ENCODE data around the gene IDI1. TPM values are rescaled to one million over a fixed set of nuclear protein-coding genes. Genes with fewer than 3 reads are reported as not detected.

Gene IDI1
- polyA plus RNA-seq, 4 donors, result 37.8 to 79.5 (median 58.1) TPM

- no peaks in the 10 kb centered on the region for H3K27me3 ChIP-seq (ENCODE audit: control insufficient read depth in 3 of 3, insufficient read depth in 3 of 3, low read length in 3 of 3)
- H3K9me3 ChIP-seq (ENCODE audit: control insufficient read depth in 2 of 2, insufficient read depth in 1 of 2, low read depth in 1 of 2, low read length in 1 of 2), result peaks cover 0 to 20% of the 10 kb centered on the region in 2 donors
- WGBS, 3 donors, result 95 to 99% (median 96%) methylated on average over 9 of the region's 9 CpGs
- no peak overlapping the region for H3K4me3 ChIP-seq (ENCODE audit: low read depth in 1 of 3, low read length in 3 of 3)
- peaks cover 28 to 72% (median 32%) of the 10 kb centered on the region in 3 donors for H3K36me3 ChIP-seq (ENCODE audit: control insufficient read depth in 3 of 3, insufficient read depth in 2 of 3, low read depth in 1 of 3, low read length in 3 of 3)
- DNase-seq, result no peak
- FAIRE-seq, result no peak
- H3K27ac ChIP-seq (ENCODE audit: low read depth in 1 of 3, low read length in 2 of 3), result no peak overlapping the region
- no peaks in the 10 kb centered on the region for H3K4me1 ChIP-seq (ENCODE audit: control insufficient read depth in 3 of 3, insufficient read depth in 2 of 3, low read depth in 1 of 3, low read length in 2 of 3)
Observed at GRCh38 chr10:1003884-1004670, 44.8 kb downstream of the IDI1 start.

GRCh38 chr10:1002425-1003006, 46.4 kb downstream of the IDI1 start:
- H3K36me3 ChIP-seq (ENCODE audit: control insufficient read depth in 3 of 3, insufficient read depth in 2 of 3, low read depth in 1 of 3, low read length in 3 of 3), result peaks cover 29 to 76% (median 38%) of the 10 kb centered on the region in 3 donors

GRCh38 chr10:997266-998022, 51.5 kb downstream of the IDI1 start:
- FAIRE-seq, result no peak
- no peak overlapping the region for H3K27ac ChIP-seq (ENCODE audit: low read depth in 1 of 3, low read length in 2 of 3)
- H3K4me1 ChIP-seq (ENCODE audit: control insufficient read depth in 3 of 3, insufficient read depth in 2 of 3, low read depth in 1 of 3, low read length in 2 of 3), result no peaks in the 10 kb centered on the region
- H3K9me3 ChIP-seq (ENCODE audit: control insufficient read depth in 2 of 2, insufficient read depth in 1 of 2, low read depth in 1 of 2, low read length in 1 of 2), result peaks cover 0 to 10% of the 10 kb centered on the region in 2 donors
- H3K27me3 ChIP-seq (ENCODE audit: control insufficient read depth in 3 of 3, insufficient read depth in 3 of 3, low read length in 3 of 3), result no peaks in the 10 kb centered on the region
- H3K36me3 ChIP-seq (ENCODE audit: control insufficient read depth in 3 of 3, insufficient read depth in 2 of 3, low read depth in 1 of 3, low read length in 3 of 3), result peaks cover 19 to 73% (median 23%) of the 10 kb centered on the region in 3 donors
- no peak for DNase-seq
- 84 to 91% (median 88%) methylated on average over 19 of the region's 19 CpGs for WGBS, 3 donors
- H3K4me3 ChIP-seq (ENCODE audit: low read depth in 1 of 3, low read length in 3 of 3), result no peak overlapping the region

More at GRCh38 chr10:1002425-1003006, 46.4 kb downstream of the IDI1 start:
- no peak overlapping the region for H3K27ac ChIP-seq (ENCODE audit: low read depth in 1 of 3, low read length in 2 of 3)
- H3K27me3 ChIP-seq (ENCODE audit: control insufficient read depth in 3 of 3, insufficient read depth in 3 of 3, low read length in 3 of 3), result no peaks in the 10 kb centered on the region
- FAIRE-seq (no peak), DNase-seq (no peak)
- H3K9me3 ChIP-seq (ENCODE audit: control insufficient read depth in 2 of 2, insufficient read depth in 1 of 2, low read depth in 1 of 2, low read length in 1 of 2), result peaks cover 0 to 20% of the 10 kb centered on the region in 2 donors
- WGBS, 3 donors, result 95 to 99% (median 99%) methylated on average over 5 of the region's 5 CpGs
- no peak overlapping the region for H3K4me3 ChIP-seq (ENCODE audit: low read depth in 1 of 3, low read length in 3 of 3)
- no peaks in the 10 kb centered on the region for H3K4me1 ChIP-seq (ENCODE audit: control insufficient read depth in 3 of 3, insufficient read depth in 2 of 3, low read depth in 1 of 3, low read length in 2 of 3)

GRCh38 chr10:996031-996430, 52.9 kb downstream of the IDI1 start:
- WGBS, 3 donors, result 96 to 97% (median 96%) methylated on average over 12 of the region's 12 CpGs

GRCh38 chr10:995559-995926, 53.4 kb downstream of the IDI1 start:
- no peak overlapping the region for H3K27ac ChIP-seq (ENCODE audit: low read depth in 1 of 3, low read length in 2 of 3)
- FAIRE-seq (no peak), DNase-seq (no peak)
- WGBS, 3 donors, result 95 to 97% (median 97%) methylated on average over 7 of the region's 7 CpGs
- H3K36me3 ChIP-seq (ENCODE audit: control insufficient read depth in 3 of 3, insufficient read depth in 2 of 3, low read depth in 1 of 3, low read length in 3 of 3), result peaks cover 15 to 66% (median 18%) of the 10 kb centered on the region in 3 donors
- H3K4me3 ChIP-seq (ENCODE audit: low read depth in 1 of 3, low read length in 3 of 3), result no peak overlapping the region
- peaks cover 0 to 2% of the 10 kb centered on the region in 2 donors for H3K9me3 ChIP-seq (ENCODE audit: control insufficient read depth in 2 of 2, insufficient read depth in 1 of 2, low read depth in 1 of 2, low read length in 1 of 2)
- peaks cover 0 to 5% (median 0%) of the 10 kb centered on the region in 3 donors for H3K4me1 ChIP-seq (ENCODE audit: control insufficient read depth in 3 of 3, insufficient read depth in 2 of 3, low read depth in 1 of 3, low read length in 2 of 3)
- no peaks in the 10 kb centered on the region for H3K27me3 ChIP-seq (ENCODE audit: control insufficient read depth in 3 of 3, insufficient read depth in 3 of 3, low read length in 3 of 3)

More at GRCh38 chr10:996031-996430, 52.9 kb downstream of the IDI1 start:
- H3K27ac ChIP-seq (ENCODE audit: low read depth in 1 of 3, low read length in 2 of 3), result no peak overlapping the region
- peaks cover 0 to 4% of the 10 kb centered on the region in 2 donors for H3K9me3 ChIP-seq (ENCODE audit: control insufficient read depth in 2 of 2, insufficient read depth in 1 of 2, low read depth in 1 of 2, low read length in 1 of 2)
- no peak for DNase-seq
- no peaks in the 10 kb centered on the region for H3K27me3 ChIP-seq (ENCODE audit: control insufficient read depth in 3 of 3, insufficient read depth in 3 of 3, low read length in 3 of 3)
- no peaks in the 10 kb centered on the region for H3K4me1 ChIP-seq (ENCODE audit: control insufficient read depth in 3 of 3, insufficient read depth in 2 of 3, low read depth in 1 of 3, low read length in 2 of 3)
- no peak overlapping the region for H3K4me3 ChIP-seq (ENCODE audit: low read depth in 1 of 3, low read length in 3 of 3)
- H3K36me3 ChIP-seq (ENCODE audit: control insufficient read depth in 3 of 3, insufficient read depth in 2 of 3, low read depth in 1 of 3, low read length in 3 of 3), result peaks cover 15 to 65% (median 20%) of the 10 kb centered on the region in 3 donors
- FAIRE-seq, result no peak

GRCh38 chr10:994836-995558, 53.9 kb downstream of the IDI1 start:
- peaks cover 15 to 61% (median 17%) of the 10 kb centered on the region in 3 donors for H3K36me3 ChIP-seq (ENCODE audit: control insufficient read depth in 3 of 3, insufficient read depth in 2 of 3, low read depth in 1 of 3, low read length in 3 of 3)
- no peak overlapping the region for H3K27ac ChIP-seq (ENCODE audit: low read depth in 1 of 3, low read length in 2 of 3)
- WGBS, 3 donors, result 95% methylated on average over 6 of the region's 6 CpGs
- no peaks in the 10 kb centered on the region for H3K27me3 ChIP-seq (ENCODE audit: control insufficient read depth in 3 of 3, insufficient read depth in 3 of 3, low read length in 3 of 3)
- no peak for DNase-seq
- H3K4me1 ChIP-seq (ENCODE audit: control insufficient read depth in 3 of 3, insufficient read depth in 2 of 3, low read depth in 1 of 3, low read length in 2 of 3), result peaks cover 0 to 5% (median 0%) of the 10 kb centered on the region in 3 donors
- no peaks in the 10 kb centered on the region for H3K9me3 ChIP-seq (ENCODE audit: control insufficient read depth in 2 of 2, insufficient read depth in 1 of 2, low read depth in 1 of 2, low read length in 1 of 2)
- no peak for FAIRE-seq
- H3K4me3 ChIP-seq (ENCODE audit: low read depth in 1 of 3, low read length in 3 of 3), result no peak overlapping the region

- H3K27me3 ChIP-seq (ENCODE audit: control insufficient read depth in 3 of 3, insufficient read depth in 3 of 3, low read length in 3 of 3), result no peaks in the 10 kb centered on the region
- DNase-seq (no peak), FAIRE-seq (no peak)
- no peak overlapping the region for H3K27ac ChIP-seq (ENCODE audit: low read depth in 1 of 3, low read length in 2 of 3)
- H3K4me3 ChIP-seq (ENCODE audit: low read depth in 1 of 3, low read length in 3 of 3), result no peak overlapping the region
- H3K9me3 ChIP-seq (ENCODE audit: control insufficient read depth in 2 of 2, insufficient read depth in 1 of 2, low read depth in 1 of 2, low read length in 1 of 2), result no peaks in the 10 kb centered on the region
- peaks cover 0 to 10% (median 9%) of the 10 kb centered on the region in 3 donors for H3K4me1 ChIP-seq (ENCODE audit: control insufficient read depth in 3 of 3, insufficient read depth in 2 of 3, low read depth in 1 of 3, low read length in 2 of 3)
- H3K36me3 ChIP-seq (ENCODE audit: control insufficient read depth in 3 of 3, insufficient read depth in 2 of 3, low read depth in 1 of 3, low read length in 3 of 3), result peaks cover 10 to 42% (median 11%) of the 10 kb centered on the region in 3 donors
Observed at GRCh38 chr10:992871-993270, 56.0 kb downstream of the IDI1 start.

GRCh38 chr10:992467-992866, 56.5 kb downstream of the IDI1 start:
- H3K36me3 ChIP-seq (ENCODE audit: control insufficient read depth in 3 of 3, insufficient read depth in 2 of 3, low read depth in 1 of 3, low read length in 3 of 3), result peaks cover 7 to 39% (median 8%) of the 10 kb centered on the region in 3 donors
- DNase-seq, result no peak
- H3K9me3 ChIP-seq (ENCODE audit: control insufficient read depth in 2 of 2, insufficient read depth in 1 of 2, low read depth in 1 of 2, low read length in 1 of 2), result no peaks in the 10 kb centered on the region
- H3K4me1 ChIP-seq (ENCODE audit: control insufficient read depth in 3 of 3, insufficient read depth in 2 of 3, low read depth in 1 of 3, low read length in 2 of 3), result peaks cover 0 to 12% (median 11%) of the 10 kb centered on the region in 3 donors
- no peak overlapping the region for H3K4me3 ChIP-seq (ENCODE audit: low read depth in 1 of 3, low read length in 3 of 3)
- no peaks in the 10 kb centered on the region for H3K27me3 ChIP-seq (ENCODE audit: control insufficient read depth in 3 of 3, insufficient read depth in 3 of 3, low read length in 3 of 3)
- 83 to 98% (median 88%) methylated on average over 6 of the region's 6 CpGs for WGBS, 3 donors
- no peak for FAIRE-seq
- H3K27ac ChIP-seq (ENCODE audit: low read depth in 1 of 3, low read length in 2 of 3), result no peak overlapping the region
